OCI-LY7 (cell line): Measurements from ENCODE around the gene DAPK1. TPM values are rescaled to one million over a fixed set of nuclear protein-coding genes. Genes with fewer than 3 reads are reported as not detected.

Experiments
- BruUV-seq: library from RNA; stranded (reverse); fragments of 400-500 nt; replicated peaks from 2 replicates; lab custom pipeline; 2021; lab: Mats Ljungman, UMichigan
- CTCF ChIA-PET: fragments of 300-600 bp; sonication (Branson Sonifier 250); formaldehyde crosslinking; loops from one replicate; lab custom pipeline; 2022; ENCODE audit warnings: antibody characterized with exemption; ENCODE audit not compliant: unreplicated experiment; lab: Charles Lee
- POLR2A ChIA-PET: fragments of 300-600 bp; sonication (Branson Sonifier 250); formaldehyde crosslinking; loops from one replicate; lab custom pipeline; 2022; ENCODE audit warnings: antibody characterized with exemption; lab: Charles Lee
- DNase-seq: peaks from one replicate; pipeline ENCODE4 v3.0.0-alpha.2; 2015; ENCODE audit warnings: low spot score
- H2AFZ ChIP-seq: fragments of 200-600 bp; sonication (generic), shearing (Covaris generic); 2 replicates; pipeline ENCODE4 v1.6.1; 2014; ENCODE audit warnings: mild to moderate bottlenecking, antibody characterized with exemption, low read length, moderate library complexity
- H3K27ac ChIP-seq: fragments of 200-600 bp; sonication (generic); 2 replicates; pipeline ENCODE4 v1.5.1; 2014; ENCODE audit warnings: mixed run types, low read depth, mild to moderate bottlenecking, moderate library complexity, low read length, inconsistent platforms; ENCODE audit not compliant: poor library complexity, severe bottlenecking
- H3K36me3 ChIP-seq: fragments of 200-600 bp; sonication (generic); 2 replicates; pipeline ENCODE4 v1.6.1; 2014; ENCODE audit warnings: mild to moderate bottlenecking, antibody characterized with exemption, low read length, moderate library complexity, mixed read lengths; ENCODE audit not compliant: insufficient read depth
- H3K4me1 ChIP-seq: fragments of 200-600 bp; sonication (generic); 2 replicates; pipeline ENCODE4 v1.5.1; 2014; ENCODE audit warnings: mild to moderate bottlenecking, low read length; ENCODE audit not compliant: insufficient read depth, poor library complexity, severe bottlenecking
- H3K4me2 ChIP-seq: fragments of 200-600 bp; sonication (generic); 2 replicates; pipeline ENCODE4 v1.6.1; 2014; ENCODE audit warnings: mild to moderate bottlenecking, low read length
- H3K4me3 ChIP-seq: fragments of 200-600 bp; sonication (generic); 2 replicates; pipeline ENCODE4 v1.5.1; 2014; ENCODE audit warnings: mild to moderate bottlenecking, low read depth, low read length; ENCODE audit not compliant: poor library complexity, severe bottlenecking
- H3K79me2 ChIP-seq: fragments of 200-600 bp; sonication (generic); 2 replicates; pipeline ENCODE4 v1.6.1; 2016; ENCODE audit warnings: low read depth, mild to moderate bottlenecking, low read length, moderate library complexity, mixed read lengths; ENCODE audit not compliant: insufficient read depth
- H3K9me2 ChIP-seq: fragments of 200-600 bp; sonication (generic); 2 replicates; pipeline ENCODE4 v1.6.1; 2016; ENCODE audit warnings: mild to moderate bottlenecking, low read length, mixed read lengths; ENCODE audit not compliant: insufficient read depth
- H3K9me3 ChIP-seq: fragments of 200-600 bp; sonication (generic); 2 replicates; pipeline ENCODE4 v1.6.1; 2014; ENCODE audit warnings: mild to moderate bottlenecking, mixed run types, low read length, mixed read lengths
- H4K20me1 ChIP-seq: fragments of 200-600 bp; sonication (generic); 2 replicates; pipeline ENCODE4 v1.6.1; 2014; ENCODE audit warnings: mild to moderate bottlenecking, antibody characterized with exemption, low read length, moderate library complexity, mixed read lengths; ENCODE audit not compliant: insufficient read depth
- CTCF ChIP-seq: fragments of 200-600 bp; sonication (generic); conservative IDR thresholded peaks from 2 replicates; pipeline ENCODE4 v1.5.1; 2014; ENCODE audit warnings: mild to moderate bottlenecking, antibody characterized with exemption, low read length, moderate library complexity, mixed read lengths
- EZH2phosphoT487 ChIP-seq: fragments of 200-600 bp; sonication (generic); IDR thresholded peaks from 2 replicates; pipeline ENCODE4 v1.6.1; 2018; ENCODE audit warnings: low read depth, borderline replicate concordance, mild to moderate bottlenecking, mixed run types, antibody characterized with exemption, low read length, moderate library complexity, mixed read lengths
- intact Hi-C: fragments of 100-400 bp; cut with micrococcal nuclease; formaldehyde crosslinking; loops from one replicate; pipeline ENCODE4 v1.10.0; 2022; ENCODE audit not compliant: unreplicated experiment
- total RNA-seq, 2 experiments: library from RNA; depleted of rRNA in 1 of 2; stranded (reverse); fragments of >200 nt in 1 of 2; shearing (Covaris generic) in 1 of 2; gene quantifications; 2 replicates each; pipeline ENCODE4 v1.2.3, GENCODE V29; 2014 to 2022

The DAPK1 gene
- total RNA-seq, 2 experiments from 2014 or later: 0.25 to 3.5 TPM

- H3K4me1 ChIP-seq: peaks cover 8% of the 10 kb centered on the region
- no peak for DNase-seq
- no TSS peak for BruUV-seq
- H3K4me2 ChIP-seq: no peak overlapping the region
- H3K79me2 ChIP-seq: no peaks in the 10 kb centered on the region
- H4K20me1 ChIP-seq: no peaks in the 10 kb centered on the region
- H2AFZ ChIP-seq: no peak overlapping the region
- H3K9me2 ChIP-seq: no peaks in the 10 kb centered on the region
- H3K36me3 ChIP-seq: no peaks in the 10 kb centered on the region
- no peak overlapping the region for H3K27ac ChIP-seq
- POLR2A ChIA-PET: interaction anchor here (0.7 to 1.4 kb wide), 2 partner anchors 83 to 93 kb away, joined by 3 read pairs; no protein-coding TSS in a partner anchor
- no peak overlapping the region for H3K4me3 ChIP-seq
- TF ChIP-seq CTCF (no peak), EZH2phosphoT487 (no peak)
- H3K9me3 ChIP-seq: no peaks in the 10 kb centered on the region
- intact Hi-C loops: loop anchor here (5.0 kb wide), 2 partner anchors 86 to 176 kb away; no protein-coding TSS in a partner anchor
- CTCF ChIA-PET: no interaction called here
These were observed 145.5 kb downstream of the DAPK1 start for GRCh38 chr9:87643107-87643650.

DNA sequence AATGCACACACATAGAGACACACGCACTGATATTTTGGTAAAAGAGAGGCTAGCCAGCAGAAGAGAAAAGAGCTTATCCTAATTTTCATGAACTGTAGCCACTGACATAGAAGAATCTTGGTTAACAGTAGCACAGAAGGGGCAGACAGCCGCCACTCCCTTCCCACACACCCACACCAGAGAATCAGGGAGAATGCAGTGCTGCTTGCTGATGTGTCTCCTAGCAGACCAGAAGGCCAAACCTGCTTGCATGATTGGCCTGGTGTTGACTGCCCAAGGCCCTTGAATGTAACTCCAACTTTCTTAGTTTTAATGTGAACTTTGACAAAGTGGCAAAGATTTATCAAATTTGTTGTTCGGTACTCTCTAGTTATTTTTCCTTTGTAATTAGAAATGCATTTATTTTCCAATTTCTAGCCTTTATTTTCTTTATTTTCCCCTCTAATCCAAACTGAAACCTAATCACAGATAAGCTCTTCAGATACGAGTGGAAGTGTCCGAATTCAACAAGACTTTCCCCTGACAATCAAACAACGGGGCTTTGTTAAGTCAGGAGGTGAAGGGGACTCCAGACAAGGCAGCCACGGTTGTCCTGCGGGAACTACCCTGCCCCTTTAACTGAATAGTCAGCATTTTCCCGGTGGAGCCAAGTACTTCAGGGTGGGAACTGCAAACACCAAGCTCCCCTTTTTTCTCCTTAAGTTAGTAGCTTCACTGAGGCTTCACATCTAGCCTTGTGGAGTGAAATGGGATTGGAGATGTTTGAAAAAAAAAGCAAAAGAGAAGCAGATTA lies 146.3 kb downstream of the DAPK1 start:
- CTCF ChIA-PET: no interaction called here
- Histone ChIP-seq H3K4me2 (no peak overlapping the region), H3K4me3 (no peak overlapping the region), H3K36me3 (no peaks in the 10 kb centered on the region), H3K4me1 (peaks cover 8% of the 10 kb centered on the region), H3K27ac (no peak overlapping the region), H3K9me3 (no peaks in the 10 kb centered on the region), H3K9me2 (no peaks in the 10 kb centered on the region), H2AFZ (no peak overlapping the region), H3K79me2 (no peaks in the 10 kb centered on the region), H4K20me1 (no peaks in the 10 kb centered on the region)
- intact Hi-C loops: loop anchor here (5.0 kb wide), 2 partner anchors 87 to 177 kb away; no protein-coding TSS in a partner anchor
- DNase-seq: no peak
- no peak for TF ChIP-seq EZH2phosphoT487
- no TSS peak for BruUV-seq
- POLR2A ChIA-PET: interaction anchor here (1.2 to 1.4 kb wide), 2 partner anchors 14 to 84 kb away, joined by 3 read pairs; no protein-coding TSS in a partner anchor

- Histone ChIP-seq H4K20me1 (no peaks in the 10 kb centered on the region), H3K9me2 (no peaks in the 10 kb centered on the region), H3K4me3 (no peak overlapping the region), H3K36me3 (no peaks in the 10 kb centered on the region), H3K4me1 (peaks cover 8% of the 10 kb centered on the region), H3K4me2 (no peak overlapping the region), H2AFZ (no peak overlapping the region), H3K9me3 (no peaks in the 10 kb centered on the region), H3K79me2 (no peaks in the 10 kb centered on the region), H3K27ac (no peak overlapping the region)
- no TSS peak for BruUV-seq
- CTCF ChIA-PET: no interaction called here
- intact Hi-C loops: loop anchor here (5.0 kb wide), 2 partner anchors 87 to 177 kb away; no protein-coding TSS in a partner anchor
- DNase-seq: no peak
- POLR2A ChIA-PET: interaction anchor here (1.2 kb wide), 1 partner anchor 14 kb away, joined by 3 read pairs; no protein-coding TSS in a partner anchor
- no peak for TF ChIP-seq EZH2phosphoT487
- TF ChIP-seq CTCF: no peak
These were observed 147.0 kb downstream of the DAPK1 start for GRCh38 chr9:87644659-87645058.
